Esophagus muscularis mucosa (tissue), 4 donors: Measurements from ENCODE around the gene ERO1B. TPM values are rescaled to one million over a fixed set of nuclear protein-coding genes. Genes with fewer than 3 reads are reported as not detected.

Experiments used
- DNase-seq: peaks from one replicate; pipeline ENCODE4 v3.0.0-alpha.2; 2017; ENCODE audit errors: extremely low spot score
- H3K27ac ChIP-seq, 4 donors: fragments of 200-600 bp; sonication (generic); replicated peaks in 1 of 4; 1 replicate in 3 of 4; 2 replicates in 1 of 4; pipeline ENCODE4 v1.5.1; 2016 to 2019; ENCODE audit warnings: mild to moderate bottlenecking in 1 of 4
- H3K27me3 ChIP-seq, 4 donors: fragments of 200-600 bp; sonication (generic); one replicate each; pipeline versions ENCODE4 v1.5.1 to v1.6.0; 2016 to 2019
- H3K36me3 ChIP-seq, 4 donors: fragments of 200-600 bp; sonication (generic); one replicate each; pipeline ENCODE4 v1.5.1; 2016 to 2019
- H3K4me1 ChIP-seq, 4 donors: fragments of 200-600 bp; sonication (generic); one replicate each; pipeline ENCODE4 v1.5.1; 2016 to 2019
- H3K4me3 ChIP-seq, 4 donors: fragments of 200-600 bp; sonication (generic); 1 replicate in 2 of 4; 2 replicates in 2 of 4; pipeline ENCODE4 v1.5.1; 2016 to 2019; ENCODE audit warnings: mild to moderate bottlenecking in 4 of 4, moderate library complexity in 1 of 4
- H3K9me3 ChIP-seq, 4 donors: fragments of 200-600 bp; sonication (generic); 1 replicate in 3 of 4; 2 replicates in 1 of 4; pipeline ENCODE4 v1.5.1; 2016 to 2019
- EP300 ChIP-seq: sonication (generic); formaldehyde crosslinking; IDR thresholded peaks from one replicate; pipeline ENCODE4 v1.6.1; 2017; ENCODE audit warnings: antibody characterized with exemption
- POLR2A ChIP-seq: fragments of 450-650 bp; IDR thresholded peaks from one replicate; pipeline ENCODE4 v1.6.1; 2017; ENCODE audit warnings: antibody characterized with exemption, moderate library complexity, mild to moderate bottlenecking, low read depth
- POLR2AphosphoS5 ChIP-seq, 2 donors: sonication (generic); formaldehyde crosslinking; IDR thresholded peaks; one replicate each; pipeline ENCODE4 v1.6.1; 2017; ENCODE audit warnings: antibody characterized with exemption in 2 of 2
- WGBS: methylation state at CpG from one replicate; pipeline ENCODE4 v1.1.5; 2018; 5-methylcytosine and 5-hydroxymethylcytosine counted together
- intact Hi-C: fragments of 100-400 bp; cut with DNase I; formaldehyde crosslinking; loops from one replicate; pipeline ENCODE4 v1.15.1; 2023
- total RNA-seq, 4 donors: library from RNA; depleted of rRNA; stranded (reverse); fragments of >200 nt; gene quantifications; one replicate each; pipeline versions ENCODE4 v1.1.0 to v1.2.1, GENCODE V29; 2016
- TF ChIP-seq, protein P1 (sequence below), 3 experiments: fragments of 200-600 bp in 2 of 3; fragments of 450-650 bp in 1 of 3; sonication (generic) in 2 of 3; IDR thresholded peaks; one replicate each; pipeline ENCODE4 v1.5.1; 2017 to 2019; ENCODE audit warnings: antibody characterized with exemption in 3 of 3, mild to moderate bottlenecking in 2 of 3, moderate library complexity in 1 of 3

Gene ERO1B
- total RNA-seq, 4 donors from 2014 or later, result 7.0 to 11.2 (median 8.1) TPM

DNA sequence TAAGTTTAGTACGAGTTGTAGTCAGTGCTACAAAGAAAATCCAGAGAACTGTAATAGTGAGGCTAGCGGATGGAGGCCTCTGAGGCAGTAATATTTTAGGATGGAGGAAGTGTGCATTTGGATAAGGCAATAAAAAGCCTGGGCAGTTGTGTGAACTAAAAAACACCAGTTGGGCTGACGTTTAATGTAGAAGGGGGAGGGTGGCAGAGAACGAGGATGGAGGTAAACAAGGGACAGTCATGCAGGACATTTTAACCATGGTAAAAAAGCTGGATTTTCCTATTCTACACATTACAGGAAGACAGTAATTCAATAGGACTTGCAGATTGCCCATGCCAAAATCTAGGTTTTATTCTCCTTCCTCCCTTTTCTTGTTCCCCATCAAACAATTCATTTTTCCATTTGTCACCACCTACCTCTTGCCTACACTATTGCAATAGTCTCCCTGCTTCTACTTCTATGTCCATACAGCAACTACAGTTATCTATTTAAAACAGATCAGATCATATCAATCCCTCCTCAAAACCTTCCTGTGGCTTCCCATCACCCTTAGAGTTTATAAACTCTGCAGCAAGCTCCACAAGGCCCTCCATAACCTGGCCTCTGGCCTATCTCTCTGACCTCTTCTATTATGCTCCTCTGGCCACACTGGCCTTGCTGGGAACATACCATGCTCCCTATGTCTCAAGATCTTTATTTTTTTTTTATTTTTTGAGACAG lies 27.7 kb downstream of the ERO1B start:
- H3K27ac ChIP-seq, result no peak overlapping the region
- intact Hi-C loops, result no loop called here
- TF ChIP-seq EP300 (no peak), POLR2A (no peak), POLR2AphosphoS5 (IDR thresholded peaks at IDR 0.05) (no peak)
- TF ChIP-seq, protein P1, sequence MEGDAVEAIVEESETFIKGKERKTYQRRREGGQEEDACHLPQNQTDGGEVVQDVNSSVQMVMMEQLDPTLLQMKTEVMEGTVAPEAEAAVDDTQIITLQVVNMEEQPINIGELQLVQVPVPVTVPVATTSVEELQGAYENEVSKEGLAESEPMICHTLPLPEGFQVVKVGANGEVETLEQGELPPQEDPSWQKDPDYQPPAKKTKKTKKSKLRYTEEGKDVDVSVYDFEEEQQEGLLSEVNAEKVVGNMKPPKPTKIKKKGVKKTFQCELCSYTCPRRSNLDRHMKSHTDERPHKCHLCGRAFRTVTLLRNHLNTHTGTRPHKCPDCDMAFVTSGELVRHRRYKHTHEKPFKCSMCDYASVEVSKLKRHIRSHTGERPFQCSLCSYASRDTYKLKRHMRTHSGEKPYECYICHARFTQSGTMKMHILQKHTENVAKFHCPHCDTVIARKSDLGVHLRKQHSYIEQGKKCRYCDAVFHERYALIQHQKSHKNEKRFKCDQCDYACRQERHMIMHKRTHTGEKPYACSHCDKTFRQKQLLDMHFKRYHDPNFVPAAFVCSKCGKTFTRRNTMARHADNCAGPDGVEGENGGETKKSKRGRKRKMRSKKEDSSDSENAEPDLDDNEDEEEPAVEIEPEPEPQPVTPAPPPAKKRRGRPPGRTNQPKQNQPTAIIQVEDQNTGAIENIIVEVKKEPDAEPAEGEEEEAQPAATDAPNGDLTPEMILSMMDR (IDR thresholded peaks at IDR 0.05), result no peak
- DNase-seq, result no peak
- WGBS, result 75% methylated on average over 4 of the region's 4 CpGs
- H3K9me3 ChIP-seq, result peaks cover 0 to 19% (median 17%) of the 10 kb centered on the region in 4 donors
- H3K4me3 ChIP-seq, result no peak overlapping the region
- peaks cover 0 to 5% (median 2%) of the 10 kb centered on the region in 4 donors for H3K36me3 ChIP-seq
- no peaks in the 10 kb centered on the region for H3K27me3 ChIP-seq
- H3K4me1 ChIP-seq, result no peaks in the 10 kb centered on the region

DNA sequence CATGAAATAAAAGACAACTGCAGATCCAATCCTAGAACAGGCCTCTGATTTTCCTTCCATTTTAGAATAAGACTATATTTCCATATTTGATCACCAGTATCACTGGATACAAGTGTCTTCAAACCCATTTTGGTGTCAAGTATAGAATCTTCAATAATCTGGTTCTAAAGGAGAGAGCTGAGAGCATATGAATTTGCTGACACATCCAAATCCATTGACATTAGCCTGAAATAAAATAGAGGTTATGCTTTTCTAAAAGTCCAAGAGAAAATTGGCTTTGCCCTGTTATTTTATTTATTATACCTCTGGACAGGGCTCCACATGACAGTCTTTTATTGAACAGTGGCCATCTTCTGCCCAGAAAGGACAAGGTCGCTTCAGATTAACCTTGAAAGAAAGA lies 28.6 kb downstream of the ERO1B start:
- H3K36me3 ChIP-seq, result peaks cover 0 to 5% (median 2%) of the 10 kb centered on the region in 4 donors
- no peaks in the 10 kb centered on the region for H3K4me1 ChIP-seq
- TF ChIP-seq POLR2AphosphoS5 (IDR thresholded peaks at IDR 0.05) (no peak), POLR2A (no peak), EP300 (no peak)
- TF ChIP-seq, protein P1 (IDR thresholded peaks at IDR 0.05), result no peak
- no peak for DNase-seq
- intact Hi-C loops, result no loop called here
- H3K9me3 ChIP-seq, result peaks cover 0 to 11% (median 7%) of the 10 kb centered on the region in 4 donors
- WGBS, result 100% methylated on average over 1 of the region's 1 CpG
- H3K4me3 ChIP-seq, result no peak overlapping the region
- H3K27me3 ChIP-seq, result no peaks in the 10 kb centered on the region
- no peak overlapping the region for H3K27ac ChIP-seq

DNA sequence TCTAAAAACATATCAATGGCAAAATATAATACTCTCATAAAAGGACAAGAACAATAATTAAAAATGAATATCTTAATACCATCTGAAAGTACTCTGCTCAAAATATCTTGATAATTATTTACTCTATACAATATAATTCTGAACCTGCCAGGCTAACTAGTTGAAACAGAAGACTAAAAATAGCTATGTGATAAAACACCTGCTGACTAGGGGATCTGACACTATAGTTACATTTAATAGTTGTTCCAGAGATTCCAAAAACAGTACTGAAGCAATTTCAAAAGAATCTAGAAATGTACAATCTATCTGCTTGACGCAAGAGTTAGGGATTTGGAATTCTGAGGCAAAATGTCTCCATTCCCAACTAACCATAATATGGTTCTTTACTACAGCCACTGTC lies 30.2 kb downstream of the ERO1B start:
- Histone ChIP-seq H3K36me3 (peaks cover 0 to 5% (median 2%) of the 10 kb centered on the region in 4 donors), H3K4me1 (no peaks in the 10 kb centered on the region), H3K27ac (no peak overlapping the region), H3K4me3 (no peak overlapping the region), H3K9me3 (no peaks in the 10 kb centered on the region), H3K27me3 (no peaks in the 10 kb centered on the region)
- 74% methylated on average over 1 of the region's 1 CpG for WGBS
- intact Hi-C loops, result no loop called here
- TF ChIP-seq POLR2AphosphoS5 (IDR thresholded peaks at IDR 0.05) (no peak), POLR2A (no peak), EP300 (no peak)
- TF ChIP-seq, protein P1 (IDR thresholded peaks at IDR 0.05), result no peak
- DNase-seq, result no peak

DNA sequence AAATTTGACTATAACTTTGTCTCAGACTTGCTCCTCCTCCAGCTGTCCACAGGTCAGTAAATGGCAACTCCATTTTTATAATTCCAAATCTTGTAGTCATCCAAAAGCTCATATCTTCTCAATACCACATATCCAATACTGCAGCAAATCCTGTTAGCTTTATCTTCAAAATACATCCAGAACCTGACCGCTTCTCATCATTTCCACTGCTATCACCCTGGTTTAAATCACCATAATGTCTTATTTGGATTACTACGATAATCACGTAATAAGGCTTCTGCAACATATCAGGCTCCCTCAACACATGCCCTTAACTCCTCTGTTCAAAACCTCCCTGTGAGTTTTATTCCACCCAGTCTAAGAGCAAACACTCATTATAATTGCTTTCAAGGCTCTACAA lies 34.5 kb downstream of the ERO1B start:
- intact Hi-C loops, result no loop called here
- DNase-seq, result no peak
- Histone ChIP-seq H3K4me3 (no peak overlapping the region), H3K4me1 (no peaks in the 10 kb centered on the region), H3K27me3 (no peaks in the 10 kb centered on the region), H3K36me3 (peaks cover 0 to 8% (median 6%) of the 10 kb centered on the region in 4 donors), H3K27ac (no peak overlapping the region), H3K9me3 (no peaks in the 10 kb centered on the region)
- TF ChIP-seq, protein P1 (IDR thresholded peaks at IDR 0.05), result no peak
- TF ChIP-seq POLR2AphosphoS5 (IDR thresholded peaks at IDR 0.05), result no peak
- no peak for TF ChIP-seq EP300
- TF ChIP-seq POLR2A, result no peak
- WGBS, result 94% methylated on average over 3 of the region's 3 CpGs

DNA sequence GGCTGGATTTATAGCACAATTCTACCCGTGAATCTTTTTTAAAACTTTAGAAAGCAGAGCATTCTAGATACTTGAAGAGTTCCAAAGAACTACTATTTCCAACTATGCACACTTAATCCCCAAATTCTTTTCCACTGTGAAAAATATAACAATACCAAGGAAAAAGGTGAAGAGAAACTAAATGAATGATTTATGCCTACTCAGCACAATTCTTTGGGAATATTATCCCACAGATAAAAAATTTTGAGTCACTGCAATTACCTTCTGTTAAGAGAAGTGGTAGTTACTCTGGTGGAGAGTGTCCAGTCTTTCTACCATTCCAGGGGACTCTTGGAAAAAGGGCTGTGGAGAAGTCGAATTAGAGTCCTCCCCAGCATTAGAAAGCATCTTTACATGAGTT lies 39.2 kb downstream of the ERO1B start:
- H3K27ac ChIP-seq, result no peak overlapping the region
- no peaks in the 10 kb centered on the region for H3K27me3 ChIP-seq
- WGBS, result 79% methylated on average over 2 of the region's 2 CpGs
- H3K36me3 ChIP-seq, result peaks cover 0 to 20% (median 4%) of the 10 kb centered on the region in 4 donors
- no peak overlapping the region for H3K4me3 ChIP-seq
- no peak for DNase-seq
- intact Hi-C loops, result no loop called here
- no peaks in the 10 kb centered on the region for H3K4me1 ChIP-seq
- TF ChIP-seq, protein P1 (IDR thresholded peaks at IDR 0.05), result no peak
- TF ChIP-seq EP300, result no peak
- TF ChIP-seq POLR2AphosphoS5 (IDR thresholded peaks at IDR 0.05), result no peak
- no peak for TF ChIP-seq POLR2A
- no peaks in the 10 kb centered on the region for H3K9me3 ChIP-seq
